Liver (tissue), 9 donors: ENCODE results near the gene KLC3. TPM values are rescaled to one million over a fixed set of nuclear protein-coding genes. Genes with fewer than 3 reads are reported as not detected.

Source experiments
- DNase-seq: peaks from one replicate; pipeline ENCODE4 v3.0.0-alpha.2; 2017; ENCODE audit warnings: low spot score
- H3K27ac ChIP-seq, 2 donors: one replicate each; pipeline ENCODE4 v1.7.0; 2013; ENCODE audit warnings: inconsistent platforms in 2 of 2, low read length in 2 of 2, control low read depth in 1 of 2, low read depth in 1 of 2, mild to moderate bottlenecking in 1 of 2
- H3K27me3 ChIP-seq, 4 donors: one replicate each; pipeline versions ENCODE4 v1.6.1 to v1.7.0; 2013; ENCODE audit warnings: low read length in 3 of 4, inconsistent platforms in 1 of 4, mild to moderate bottlenecking in 1 of 4, moderate library complexity in 1 of 4; ENCODE audit not compliant: control insufficient read depth in 4 of 4, insufficient read depth in 4 of 4
- H3K36me3 ChIP-seq, 4 donors: one replicate each; pipeline versions ENCODE4 v1.6.1 to v1.7.0; 2013; ENCODE audit warnings: low read length in 3 of 4, mild to moderate bottlenecking in 3 of 4, low read depth in 1 of 4, moderate library complexity in 1 of 4; ENCODE audit not compliant: control insufficient read depth in 4 of 4, insufficient read depth in 3 of 4
- H3K4me1 ChIP-seq, 4 donors: one replicate each; pipeline versions ENCODE4 v1.6.1 to v1.7.0; 2013; ENCODE audit warnings: low read length in 3 of 4, mild to moderate bottlenecking in 3 of 4, moderate library complexity in 1 of 4; ENCODE audit not compliant: control insufficient read depth in 4 of 4, insufficient read depth in 4 of 4
- H3K4me3 ChIP-seq, 3 donors: one replicate each; pipeline versions ENCODE4 v1.6.1 to v1.7.0; 2013; ENCODE audit warnings: low read length in 3 of 3, control low read depth in 1 of 3, low read depth in 1 of 3, mild to moderate bottlenecking in 1 of 3
- H3K9ac ChIP-seq, 2 donors: one replicate each; pipeline ENCODE4 v1.7.0; 2013; ENCODE audit warnings: low read length in 2 of 2, mild to moderate bottlenecking in 2 of 2, moderate library complexity in 2 of 2, control low read depth in 1 of 2, low read depth in 1 of 2
- H3K9me3 ChIP-seq, 4 donors: one replicate each; pipeline versions ENCODE4 v1.6.1 to v1.7.0; 2013; ENCODE audit warnings: low read length in 3 of 4; ENCODE audit not compliant: control insufficient read depth in 4 of 4
- EGR1 ChIP-seq, 2 donors: IDR thresholded peaks; 2 replicates each; pipeline ENCODE4 v1.6.1; 2016 to 2018; ENCODE audit warnings: antibody characterized with exemption in 2 of 2, low read depth in 2 of 2
- FOXA1 ChIP-seq: IDR thresholded peaks from 2 replicates; pipeline ENCODE4 v1.6.1; 2016; ENCODE audit warnings: antibody characterized with exemption
- GABPA ChIP-seq, 2 donors: IDR thresholded peaks in 1 of 2; conservative IDR thresholded peaks in 1 of 2; 2 replicates each; pipeline ENCODE4 v1.6.1; 2016; ENCODE audit warnings: antibody characterized with exemption in 2 of 2, mild to moderate bottlenecking in 1 of 2, moderate library complexity in 1 of 2
- JUND ChIP-seq, 2 donors: IDR thresholded peaks; 2 replicates each; pipeline ENCODE4 v1.6.1; 2016; ENCODE audit warnings: antibody characterized with exemption in 2 of 2
- NR2F2 ChIP-seq: IDR thresholded peaks from 2 replicates; pipeline ENCODE4 v1.6.1; 2016; ENCODE audit warnings: antibody characterized with exemption
- RXRA ChIP-seq, 2 donors: IDR thresholded peaks; 2 replicates each; pipeline ENCODE4 v1.6.1; 2017 to 2018; ENCODE audit warnings: antibody characterized with exemption in 2 of 2, mild to moderate bottlenecking in 1 of 2
- SP1 ChIP-seq: IDR thresholded peaks from 2 replicates; pipeline ENCODE4 v1.6.1; 2018; ENCODE audit warnings: antibody characterized with exemption, mild to moderate bottlenecking
- TAF1 ChIP-seq: conservative IDR thresholded peaks from 2 replicates; pipeline ENCODE4 v1.6.1; 2016; ENCODE audit warnings: antibody characterized with exemption, mild to moderate bottlenecking
- YY1 ChIP-seq: IDR thresholded peaks from 2 replicates; pipeline ENCODE4 v1.6.1; 2016; ENCODE audit warnings: antibody characterized with exemption, mild to moderate bottlenecking
- WGBS: extraction: QIAGEN DNeasy Blood & Tissue Kit; methylation state at CpG from one replicate; pipeline ENCODE4 v1.1.7; 2013; 5-methylcytosine and 5-hydroxymethylcytosine counted together
- polyA plus RNA-seq, 2 donors: library from polyadenylated mRNA; stranded (reverse) in 1 of 2; unstranded in 1 of 2; fragments of 200-250 nt in 1 of 2; fragments of >200 nt in 1 of 2; fragmentation: Nextera tagmentation in 1 of 2; extraction: Ambion mirVana in 1 of 2; gene quantifications; one replicate each; pipeline versions ENCODE4 v1.2.1 to v1.2.3, GENCODE V29; 2013 to 2015
- total RNA-seq, 2 donors: library from RNA; depleted of rRNA; stranded (reverse); fragments of >200 nt; gene quantifications; one replicate each; pipeline ENCODE4 v1.2.3, GENCODE V29; 2014
- TF ChIP-seq, protein P1 (sequence below): fragments of 150-350 bp; IDR thresholded peaks from 2 replicates; pipeline ENCODE4 v1.5.1; 2017; ENCODE audit warnings: improper control_type of control experiment, low read depth, low read length; ENCODE audit not compliant: missing input control
- TF ChIP-seq, protein P2 (sequence below): IDR thresholded peaks from 2 replicates; pipeline ENCODE4 v1.6.1; 2016; ENCODE audit warnings: antibody characterized with exemption, mild to moderate bottlenecking
- TF ChIP-seq, protein P3 (sequence below): IDR thresholded peaks from 2 replicates; pipeline ENCODE4 v1.6.1; 2016; ENCODE audit warnings: antibody characterized with exemption
- TF ChIP-seq, protein P4 (sequence below): IDR thresholded peaks from 2 replicates; pipeline ENCODE4 v1.6.1; 2016; ENCODE audit warnings: antibody characterized with exemption
- donor health status: healthy.
- donor health status: healthy.
- donor health status: healthy.
- donor health status: healthy.
- donor health status: healthy.

Gene KLC3
- total and polyA plus RNA-seq, 4 donors: 0.08 to 1.3 (median 0.08) TPM; not detected in 1

DNA sequence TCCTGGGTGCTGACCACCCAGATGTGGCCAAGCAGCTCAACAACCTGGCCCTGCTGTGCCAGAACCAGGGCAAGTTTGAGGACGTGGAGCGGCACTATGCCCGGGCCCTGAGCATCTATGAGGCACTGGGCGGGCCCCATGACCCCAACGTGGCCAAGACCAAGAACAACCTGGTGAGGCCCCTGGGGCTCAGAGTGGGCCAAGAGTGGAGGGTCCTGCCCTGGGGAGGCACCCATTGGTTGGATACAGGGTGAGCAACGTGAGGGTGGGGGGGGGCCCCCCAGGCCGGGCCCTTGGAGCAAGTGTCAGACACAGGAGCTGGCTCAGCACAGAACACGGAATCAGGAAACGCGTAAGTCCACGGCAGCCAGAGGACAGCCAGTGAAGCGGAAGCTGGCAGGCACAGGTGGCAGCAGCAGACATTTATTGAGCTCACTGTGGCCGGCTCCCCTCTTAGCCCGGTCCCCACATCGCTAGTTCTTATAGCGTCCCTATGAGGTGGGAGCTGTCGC, 8.9 kb downstream of the KLC3 start:
- DNase-seq: no peak
- Histone ChIP-seq H3K27ac (no peak overlapping the region), H3K4me3 (no peak overlapping the region), H3K27me3 (no peaks in the 10 kb centered on the region), H3K9me3 (no peaks in the 10 kb centered on the region), H3K36me3 (peaks cover 0 to 33% (median 5%) of the 10 kb centered on the region in 4 donors), H3K9ac (no peak overlapping the region), H3K4me1 (no peaks in the 10 kb centered on the region)
- 88% methylated on average over 17 of the region's 17 CpGs for WGBS
- TF ChIP-seq TAF1: no peak
- no peak for TF ChIP-seq SP1
- no peak for TF ChIP-seq NR2F2
- TF ChIP-seq YY1: no peak
- TF ChIP-seq EGR1 (IDR thresholded peaks at IDR 0.05; ENCODE audit: low read depth in 2 of 2): no peak
- TF ChIP-seq, protein P1, sequence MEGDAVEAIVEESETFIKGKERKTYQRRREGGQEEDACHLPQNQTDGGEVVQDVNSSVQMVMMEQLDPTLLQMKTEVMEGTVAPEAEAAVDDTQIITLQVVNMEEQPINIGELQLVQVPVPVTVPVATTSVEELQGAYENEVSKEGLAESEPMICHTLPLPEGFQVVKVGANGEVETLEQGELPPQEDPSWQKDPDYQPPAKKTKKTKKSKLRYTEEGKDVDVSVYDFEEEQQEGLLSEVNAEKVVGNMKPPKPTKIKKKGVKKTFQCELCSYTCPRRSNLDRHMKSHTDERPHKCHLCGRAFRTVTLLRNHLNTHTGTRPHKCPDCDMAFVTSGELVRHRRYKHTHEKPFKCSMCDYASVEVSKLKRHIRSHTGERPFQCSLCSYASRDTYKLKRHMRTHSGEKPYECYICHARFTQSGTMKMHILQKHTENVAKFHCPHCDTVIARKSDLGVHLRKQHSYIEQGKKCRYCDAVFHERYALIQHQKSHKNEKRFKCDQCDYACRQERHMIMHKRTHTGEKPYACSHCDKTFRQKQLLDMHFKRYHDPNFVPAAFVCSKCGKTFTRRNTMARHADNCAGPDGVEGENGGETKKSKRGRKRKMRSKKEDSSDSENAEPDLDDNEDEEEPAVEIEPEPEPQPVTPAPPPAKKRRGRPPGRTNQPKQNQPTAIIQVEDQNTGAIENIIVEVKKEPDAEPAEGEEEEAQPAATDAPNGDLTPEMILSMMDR: no peak
- TF ChIP-seq, protein P2, sequence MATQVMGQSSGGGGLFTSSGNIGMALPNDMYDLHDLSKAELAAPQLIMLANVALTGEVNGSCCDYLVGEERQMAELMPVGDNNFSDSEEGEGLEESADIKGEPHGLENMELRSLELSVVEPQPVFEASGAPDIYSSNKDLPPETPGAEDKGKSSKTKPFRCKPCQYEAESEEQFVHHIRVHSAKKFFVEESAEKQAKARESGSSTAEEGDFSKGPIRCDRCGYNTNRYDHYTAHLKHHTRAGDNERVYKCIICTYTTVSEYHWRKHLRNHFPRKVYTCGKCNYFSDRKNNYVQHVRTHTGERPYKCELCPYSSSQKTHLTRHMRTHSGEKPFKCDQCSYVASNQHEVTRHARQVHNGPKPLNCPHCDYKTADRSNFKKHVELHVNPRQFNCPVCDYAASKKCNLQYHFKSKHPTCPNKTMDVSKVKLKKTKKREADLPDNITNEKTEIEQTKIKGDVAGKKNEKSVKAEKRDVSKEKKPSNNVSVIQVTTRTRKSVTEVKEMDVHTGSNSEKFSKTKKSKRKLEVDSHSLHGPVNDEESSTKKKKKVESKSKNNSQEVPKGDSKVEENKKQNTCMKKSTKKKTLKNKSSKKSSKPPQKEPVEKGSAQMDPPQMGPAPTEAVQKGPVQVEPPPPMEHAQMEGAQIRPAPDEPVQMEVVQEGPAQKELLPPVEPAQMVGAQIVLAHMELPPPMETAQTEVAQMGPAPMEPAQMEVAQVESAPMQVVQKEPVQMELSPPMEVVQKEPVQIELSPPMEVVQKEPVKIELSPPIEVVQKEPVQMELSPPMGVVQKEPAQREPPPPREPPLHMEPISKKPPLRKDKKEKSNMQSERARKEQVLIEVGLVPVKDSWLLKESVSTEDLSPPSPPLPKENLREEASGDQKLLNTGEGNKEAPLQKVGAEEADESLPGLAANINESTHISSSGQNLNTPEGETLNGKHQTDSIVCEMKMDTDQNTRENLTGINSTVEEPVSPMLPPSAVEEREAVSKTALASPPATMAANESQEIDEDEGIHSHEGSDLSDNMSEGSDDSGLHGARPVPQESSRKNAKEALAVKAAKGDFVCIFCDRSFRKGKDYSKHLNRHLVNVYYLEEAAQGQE: no peak
- TF ChIP-seq GABPA (IDR thresholded peaks at IDR 0.05 in 1 of 2, conservative IDR thresholded peaks at IDR 0.05 in 1 of 2): no peak

DNA sequence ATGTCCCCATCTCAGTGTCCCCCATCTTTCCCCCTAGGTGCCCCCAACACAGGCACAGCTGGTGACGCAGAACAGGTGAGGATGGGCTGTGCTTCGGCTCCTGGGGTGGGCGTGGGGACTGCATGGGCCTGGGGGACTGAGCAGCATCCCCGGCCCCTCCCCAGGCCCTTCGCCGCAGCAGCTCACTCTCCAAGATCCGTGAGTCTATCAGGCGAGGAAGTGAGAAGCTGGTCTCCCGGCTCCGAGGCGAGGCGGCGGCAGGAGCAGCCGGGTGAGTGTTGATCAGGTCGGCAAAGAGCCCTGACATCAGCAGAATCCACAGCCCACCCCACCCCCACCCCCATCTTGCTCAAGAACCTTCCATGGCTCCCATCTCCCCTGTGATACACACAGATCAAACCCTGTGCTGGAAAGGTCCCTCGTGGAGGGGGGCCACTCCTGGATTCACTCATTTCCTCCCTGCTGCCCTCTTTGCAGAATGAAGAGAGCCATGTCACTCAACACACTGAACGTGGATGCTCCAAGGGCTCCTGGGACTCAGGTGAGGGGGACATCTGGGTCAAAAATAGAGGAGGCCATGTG, 10.0 kb downstream of the KLC3 start:
- H3K27me3 ChIP-seq: no peaks in the 10 kb centered on the region
- H3K36me3 ChIP-seq: peaks cover 0 to 35% (median 5%) of the 10 kb centered on the region in 4 donors
- no peaks in the 10 kb centered on the region for H3K9me3 ChIP-seq
- H3K9ac ChIP-seq: no peak overlapping the region
- H3K4me1 ChIP-seq: no peaks in the 10 kb centered on the region
- no peak for DNase-seq
- WGBS: 93% methylated on average over 17 of the region's 17 CpGs
- no peak overlapping the region for H3K4me3 ChIP-seq
- H3K27ac ChIP-seq: no peak overlapping the region
- no peak for TF ChIP-seq RXRA (IDR thresholded peaks at IDR 0.05)
- no peak for TF ChIP-seq NR2F2
- no peak for TF ChIP-seq FOXA1
- TF ChIP-seq, protein P3, sequence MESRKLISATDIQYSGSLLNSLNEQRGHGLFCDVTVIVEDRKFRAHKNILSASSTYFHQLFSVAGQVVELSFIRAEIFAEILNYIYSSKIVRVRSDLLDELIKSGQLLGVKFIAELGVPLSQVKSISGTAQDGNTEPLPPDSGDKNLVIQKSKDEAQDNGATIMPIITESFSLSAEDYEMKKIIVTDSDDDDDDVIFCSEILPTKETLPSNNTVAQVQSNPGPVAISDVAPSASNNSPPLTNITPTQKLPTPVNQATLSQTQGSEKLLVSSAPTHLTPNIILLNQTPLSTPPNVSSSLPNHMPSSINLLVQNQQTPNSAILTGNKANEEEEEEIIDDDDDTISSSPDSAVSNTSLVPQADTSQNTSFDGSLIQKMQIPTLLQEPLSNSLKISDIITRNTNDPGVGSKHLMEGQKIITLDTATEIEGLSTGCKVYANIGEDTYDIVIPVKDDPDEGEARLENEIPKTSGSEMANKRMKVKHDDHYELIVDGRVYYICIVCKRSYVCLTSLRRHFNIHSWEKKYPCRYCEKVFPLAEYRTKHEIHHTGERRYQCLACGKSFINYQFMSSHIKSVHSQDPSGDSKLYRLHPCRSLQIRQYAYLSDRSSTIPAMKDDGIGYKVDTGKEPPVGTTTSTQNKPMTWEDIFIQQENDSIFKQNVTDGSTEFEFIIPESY: no peak
- TF ChIP-seq JUND (IDR thresholded peaks at IDR 0.05): no peak
- TF ChIP-seq SP1: no peak
- TF ChIP-seq EGR1 (IDR thresholded peaks at IDR 0.05; ENCODE audit: low read depth in 2 of 2): no peak
- TF ChIP-seq, protein P4, sequence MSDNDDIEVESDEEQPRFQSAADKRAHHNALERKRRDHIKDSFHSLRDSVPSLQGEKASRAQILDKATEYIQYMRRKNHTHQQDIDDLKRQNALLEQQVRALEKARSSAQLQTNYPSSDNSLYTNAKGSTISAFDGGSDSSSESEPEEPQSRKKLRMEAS: no peak
